Activated gamma-delta T cell (primary cell): ENCODE results near the gene STK24.

ENCODE experiments used
- DNase-seq: peaks from one replicate; lab custom pipeline; 2025; lab: John Stamatoyannopoulos, UW

STK24 gene

DNA sequence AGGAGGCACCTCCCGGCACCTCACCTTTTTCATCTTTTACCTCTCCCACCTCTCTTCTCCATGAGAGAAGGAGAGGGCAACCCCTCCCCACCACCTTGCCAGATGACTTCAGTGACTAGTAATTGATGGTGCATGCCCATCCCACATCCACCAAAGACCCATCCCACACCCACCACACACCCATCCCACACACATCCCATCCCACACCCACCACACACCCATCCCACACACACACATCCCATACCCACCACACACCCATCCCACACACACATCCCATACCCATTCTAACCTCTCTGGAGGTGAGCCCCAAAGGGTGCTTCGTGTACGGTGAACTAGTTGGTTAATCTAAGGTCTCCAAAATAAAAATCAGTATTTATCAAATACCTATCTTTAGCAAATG, 44.7 kb downstream of the STK24 start:
- DNase-seq, result no peak

DNA sequence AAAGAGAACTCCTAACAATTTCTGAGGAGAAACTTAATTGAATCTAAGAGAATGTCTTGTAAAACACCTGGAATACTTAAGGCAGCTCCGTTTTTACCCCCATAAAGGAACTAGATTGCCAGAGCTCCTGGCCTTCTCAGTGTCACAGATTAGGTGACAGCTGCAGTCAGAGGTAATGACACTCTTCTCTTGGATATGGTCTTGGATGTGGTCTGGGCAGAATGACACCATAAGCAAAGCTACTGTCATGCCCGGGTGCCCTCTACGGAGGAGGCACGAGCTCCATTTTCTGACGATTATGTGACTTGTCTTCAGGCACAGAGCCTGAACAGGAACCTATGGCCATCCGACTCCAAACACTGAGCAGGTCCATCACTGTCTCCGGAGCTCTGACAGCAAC, 46.7 kb downstream of the STK24 start:
- no peak for DNase-seq

DNA sequence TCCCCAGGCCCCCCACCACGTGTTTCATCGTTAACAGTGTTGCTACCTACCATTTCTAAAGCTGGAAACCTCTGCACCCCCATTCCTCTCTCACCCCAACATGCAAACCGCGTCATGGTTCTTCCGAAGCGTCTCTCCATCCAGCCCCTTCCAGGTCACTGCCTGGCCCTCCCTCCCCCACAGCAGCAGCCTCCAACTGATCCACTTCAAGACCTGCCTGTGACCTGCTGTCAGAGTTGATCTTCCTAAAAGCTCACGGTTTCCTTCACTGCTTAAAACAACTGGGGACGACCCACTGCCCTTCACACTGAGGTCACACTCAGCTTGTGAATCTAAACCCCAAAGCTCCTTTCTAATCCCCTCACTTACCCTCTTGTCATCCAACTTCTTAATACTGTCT, 47.7 kb downstream of the STK24 start:
- DNase-seq, result no peak

DNA sequence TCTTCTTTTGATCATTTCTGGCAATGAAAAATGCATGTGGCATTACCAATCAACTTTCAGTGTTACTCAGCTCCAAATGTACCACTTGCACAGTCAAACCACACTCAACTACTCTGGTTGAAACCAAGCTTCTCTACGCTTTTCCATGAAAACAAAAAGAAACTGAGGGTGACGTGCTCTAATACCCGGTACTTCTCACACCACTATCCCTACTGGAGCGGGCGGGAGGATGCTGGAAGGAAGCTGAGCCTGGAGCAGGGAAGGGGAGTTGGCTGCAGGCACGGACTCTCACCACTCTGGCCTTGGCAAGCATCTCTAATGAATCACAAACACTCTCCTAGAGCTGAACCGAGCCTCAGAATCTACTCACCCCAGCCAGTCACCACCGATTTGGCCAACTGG, 48.2 kb downstream of the STK24 start:
- DNase-seq, result no peak

DNA sequence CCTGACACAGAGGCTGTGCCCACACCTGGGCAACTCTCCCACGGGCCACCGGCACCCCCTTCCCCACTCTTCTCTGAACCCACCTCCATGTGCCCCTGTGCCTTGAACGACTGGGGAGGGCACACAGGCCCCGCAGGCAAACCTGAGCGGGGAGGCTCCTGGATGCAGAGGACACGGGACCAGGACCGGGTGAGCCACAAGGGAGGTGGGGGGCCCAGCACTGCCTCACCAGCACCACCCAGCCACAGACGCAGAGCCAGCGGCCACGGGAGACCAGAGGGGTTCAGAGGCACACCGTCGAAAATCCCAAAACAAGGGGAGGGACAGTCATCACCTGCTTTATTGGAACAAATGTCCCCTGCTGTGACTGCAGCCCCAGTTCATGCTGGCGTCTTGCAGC, 49.4 kb downstream of the STK24 start:
- DNase-seq, result no peak

DNA sequence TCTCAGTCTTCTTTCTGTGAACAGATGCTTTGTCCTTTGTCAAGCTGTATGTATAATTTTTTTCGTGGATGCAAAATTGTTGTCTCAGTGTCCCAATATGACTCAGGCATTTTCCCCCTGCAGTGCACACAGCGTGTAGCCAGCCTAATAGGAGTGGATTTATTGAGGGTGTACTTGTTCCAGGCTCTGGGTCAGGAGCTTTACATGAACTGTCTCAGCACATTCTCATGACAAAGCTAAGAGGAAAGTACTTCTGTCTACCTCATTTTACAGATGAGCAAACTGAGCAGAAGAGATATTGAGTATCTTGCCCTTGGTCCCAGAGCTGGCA, 50.8 kb downstream of the STK24 start:
- no peak for DNase-seq

DNA sequence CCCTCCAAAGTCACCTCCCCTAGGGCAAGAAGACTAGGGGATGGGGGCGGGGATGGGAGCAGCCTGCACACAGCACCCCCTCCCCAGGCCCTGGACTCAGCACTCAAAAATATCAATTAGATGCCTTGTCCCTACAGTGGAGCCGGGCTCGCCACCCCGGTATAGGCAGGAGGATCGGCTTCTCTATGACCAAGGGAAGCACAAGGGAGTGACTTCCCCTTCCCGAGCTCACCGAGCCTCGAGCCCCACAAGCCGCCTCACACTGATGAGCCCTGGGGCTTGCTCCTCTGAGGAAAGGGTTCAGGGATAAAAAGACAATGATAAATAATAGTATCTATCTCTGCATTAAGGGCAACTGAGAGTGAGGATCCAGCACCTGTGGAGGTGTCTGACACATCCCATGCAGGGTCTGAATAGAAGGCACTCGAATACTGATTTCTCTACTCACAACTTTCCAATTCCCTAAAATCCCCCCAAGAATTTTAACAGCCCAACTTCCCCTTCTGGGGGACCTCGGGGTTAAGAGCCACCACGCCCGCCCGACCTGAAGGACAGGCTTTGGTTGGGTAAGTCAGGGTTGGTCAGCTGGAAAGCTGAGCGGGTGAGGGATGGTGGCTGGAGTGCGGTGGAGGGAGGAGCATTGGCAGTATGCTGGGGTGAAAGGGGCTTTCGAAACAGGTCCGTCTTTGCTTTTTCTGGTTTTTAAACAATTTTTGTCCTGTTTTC, 51.3 kb downstream of the STK24 start:
- DNase-seq, result no peak

DNA sequence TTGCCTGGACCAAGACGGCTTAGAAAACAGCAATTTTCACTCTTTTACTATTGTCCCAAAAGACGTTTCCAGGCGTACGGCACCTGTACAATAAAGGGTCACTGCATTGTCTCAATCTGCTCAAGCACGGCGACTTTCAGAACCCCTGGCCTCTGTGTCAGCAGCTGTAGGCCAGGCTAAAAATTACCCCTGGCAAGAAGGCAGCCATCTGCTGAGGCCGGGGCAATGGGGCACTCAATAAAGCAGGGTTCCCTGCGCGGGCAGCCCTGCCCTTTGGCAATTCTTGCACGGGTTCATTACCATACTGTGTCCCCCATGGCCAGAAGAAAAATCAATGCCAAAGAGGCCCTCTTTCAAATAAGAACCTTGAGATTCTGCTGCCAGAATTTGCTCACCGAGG, 52.1 kb downstream of the STK24 start:
- DNase-seq, result no peak

DNA sequence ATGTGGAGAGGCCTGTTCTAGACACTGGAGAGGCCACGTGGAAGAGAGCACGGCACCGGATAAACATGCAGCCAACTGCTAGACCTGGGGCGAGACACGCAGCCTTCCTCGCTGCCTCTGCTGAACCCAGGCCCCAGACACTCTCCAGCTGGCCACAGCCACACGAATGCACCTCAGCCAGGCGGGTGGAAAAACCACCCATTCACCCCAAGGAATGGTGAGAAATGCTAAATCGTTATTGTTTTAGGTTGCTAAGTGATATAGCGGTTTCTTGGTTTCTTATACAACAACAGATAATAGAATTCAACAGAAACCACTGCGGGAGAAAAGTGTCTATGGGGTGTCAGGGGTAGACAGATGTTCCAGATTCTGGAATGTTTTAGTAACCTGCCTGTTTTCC, 52.5 kb downstream of the STK24 start:
- no peak for DNase-seq

DNA sequence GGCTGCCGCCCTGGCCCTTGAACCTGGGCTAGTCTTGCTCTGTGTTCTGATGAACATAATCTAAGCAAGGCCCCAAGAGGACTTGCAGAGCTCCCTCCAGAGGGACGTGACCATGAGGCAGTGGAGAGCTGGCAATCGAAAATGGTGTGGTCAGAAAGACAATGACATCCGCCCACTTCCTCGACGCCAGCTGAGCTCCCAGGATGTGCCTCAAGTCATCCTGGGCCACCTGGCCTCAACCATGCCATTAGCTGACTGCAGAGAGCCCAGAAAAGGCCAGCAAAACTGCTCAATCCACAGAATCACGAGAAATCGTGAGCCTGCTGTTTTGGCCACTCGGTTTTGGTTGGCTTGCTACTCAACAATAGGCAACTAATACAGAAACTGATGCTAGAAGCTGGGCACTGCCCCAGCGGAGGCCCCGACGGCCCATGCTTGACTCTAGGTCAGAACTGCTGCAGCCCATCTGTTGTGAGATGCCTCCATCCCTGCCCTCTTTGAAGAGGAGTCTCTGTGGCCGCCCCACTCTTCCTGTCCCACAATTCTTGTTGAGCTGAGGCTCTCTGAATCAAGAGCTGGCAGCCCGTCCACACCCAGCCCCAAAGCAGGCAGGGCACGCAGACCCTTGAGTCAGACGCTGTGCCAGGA, 53.3 kb downstream of the STK24 start:
- DNase-seq, result no peak

DNA sequence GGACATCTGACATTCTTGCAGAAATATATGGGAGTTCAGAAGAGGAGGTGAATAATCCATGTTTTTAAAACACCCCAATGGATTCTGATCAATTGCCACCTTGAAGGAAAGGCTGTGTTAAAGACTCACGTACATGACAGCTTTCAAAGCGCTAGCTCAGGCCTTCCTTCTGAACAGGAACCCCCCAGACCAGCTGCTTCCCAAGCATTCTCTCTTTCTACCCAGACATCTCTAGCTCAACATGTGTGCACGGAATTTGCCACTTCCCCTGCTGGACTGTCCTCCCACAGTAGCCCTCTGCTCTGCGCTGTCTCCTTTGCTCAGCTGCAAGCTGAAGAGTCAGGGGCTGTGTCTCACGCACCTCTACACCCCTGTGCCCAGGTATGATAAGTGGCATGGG, 54.5 kb downstream of the STK24 start:
- no peak for DNase-seq

DNA sequence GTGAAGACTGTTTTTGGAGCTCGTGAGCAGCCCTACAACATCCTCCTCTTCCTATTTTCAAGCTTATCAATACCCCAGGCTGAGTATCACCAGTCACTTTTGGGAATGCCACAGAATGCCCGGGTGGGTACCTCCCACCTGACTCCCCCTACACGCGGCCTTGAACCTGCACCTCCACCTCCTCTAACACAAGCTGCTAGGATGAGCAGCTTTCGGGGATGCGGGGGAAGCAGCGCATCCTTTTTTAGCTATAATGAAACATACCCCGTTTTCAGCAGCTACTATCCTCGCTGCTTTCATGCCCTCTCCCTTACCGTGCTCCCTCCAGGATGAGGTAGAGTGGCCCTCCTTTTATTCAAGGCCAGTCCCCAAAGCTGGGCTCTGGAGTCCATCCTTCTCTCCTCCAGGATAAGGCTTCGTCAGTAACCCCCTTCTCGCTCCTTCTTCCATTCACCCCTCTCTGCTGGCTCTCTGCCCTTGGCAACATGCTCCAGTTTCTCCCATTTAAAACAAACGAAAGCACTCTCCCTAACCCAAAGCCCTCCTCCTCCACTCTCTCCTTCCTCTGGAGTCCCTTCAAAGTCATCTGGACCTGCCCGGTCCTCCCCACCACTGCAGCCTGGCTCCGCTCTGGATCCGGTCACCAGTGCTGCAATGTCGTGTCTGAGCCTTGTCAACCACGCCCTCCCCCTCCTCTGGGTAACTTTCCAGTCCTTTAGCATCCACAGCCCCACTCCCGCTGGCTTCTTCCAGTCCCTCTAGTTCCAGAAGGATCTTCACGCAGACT, 55.3 kb downstream of the STK24 start:
- DNase-seq, result no peak

DNA sequence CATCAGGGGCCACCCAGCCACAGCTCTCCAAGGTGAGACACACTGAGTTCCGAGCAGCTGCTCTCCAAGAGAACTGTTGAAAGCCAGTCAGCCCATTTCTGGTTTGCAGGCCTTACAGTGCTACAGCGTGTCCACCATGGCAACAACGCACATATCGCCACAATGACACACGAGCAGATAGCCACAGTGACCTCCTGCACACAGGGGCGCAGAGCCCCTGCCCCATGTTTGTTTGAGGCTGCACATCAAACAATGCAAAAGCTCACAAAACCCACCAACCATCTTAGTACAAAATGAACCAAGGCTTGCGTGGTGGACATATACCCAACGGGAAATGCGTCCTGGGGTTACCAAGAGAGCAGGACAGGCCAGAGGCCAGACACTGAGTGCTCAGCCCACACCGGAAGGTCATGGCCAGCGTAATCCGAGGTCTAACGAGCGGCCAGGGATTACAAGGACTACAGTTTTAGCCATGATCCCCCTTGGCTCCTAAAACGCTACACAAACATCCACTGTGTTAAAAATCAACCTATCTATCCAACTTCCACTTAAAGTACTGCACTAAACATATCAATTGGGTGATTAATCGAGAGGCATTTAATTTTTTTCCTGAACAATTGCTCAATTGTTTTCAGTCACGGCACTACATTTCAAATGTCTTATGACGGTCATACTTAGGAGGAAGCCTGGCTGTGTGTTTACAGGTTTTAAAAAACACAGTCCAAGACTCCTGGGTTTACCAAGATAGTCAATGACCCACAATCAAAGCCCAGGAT, 56.0 kb downstream of the STK24 start:
- no peak for DNase-seq

DNA sequence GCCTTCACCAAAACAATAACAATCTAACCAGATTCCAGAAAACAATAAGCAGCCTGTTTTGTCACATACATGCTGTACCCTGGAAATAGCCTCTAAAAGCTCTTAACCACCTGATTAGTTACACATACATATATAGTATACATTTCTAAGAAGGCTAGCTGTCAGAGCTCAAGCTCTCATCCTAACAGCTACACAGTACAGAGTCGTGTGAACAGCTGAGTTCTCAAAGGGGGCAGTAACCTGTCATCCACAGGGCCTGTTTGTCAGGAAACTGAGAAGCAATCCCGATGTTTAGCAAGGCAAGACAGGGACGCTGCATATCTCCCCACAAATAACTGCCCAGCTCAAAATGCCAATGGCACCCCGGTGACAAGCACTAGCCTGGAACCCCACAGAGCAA, 56.9 kb downstream of the STK24 start:
- no peak for DNase-seq

DNA sequence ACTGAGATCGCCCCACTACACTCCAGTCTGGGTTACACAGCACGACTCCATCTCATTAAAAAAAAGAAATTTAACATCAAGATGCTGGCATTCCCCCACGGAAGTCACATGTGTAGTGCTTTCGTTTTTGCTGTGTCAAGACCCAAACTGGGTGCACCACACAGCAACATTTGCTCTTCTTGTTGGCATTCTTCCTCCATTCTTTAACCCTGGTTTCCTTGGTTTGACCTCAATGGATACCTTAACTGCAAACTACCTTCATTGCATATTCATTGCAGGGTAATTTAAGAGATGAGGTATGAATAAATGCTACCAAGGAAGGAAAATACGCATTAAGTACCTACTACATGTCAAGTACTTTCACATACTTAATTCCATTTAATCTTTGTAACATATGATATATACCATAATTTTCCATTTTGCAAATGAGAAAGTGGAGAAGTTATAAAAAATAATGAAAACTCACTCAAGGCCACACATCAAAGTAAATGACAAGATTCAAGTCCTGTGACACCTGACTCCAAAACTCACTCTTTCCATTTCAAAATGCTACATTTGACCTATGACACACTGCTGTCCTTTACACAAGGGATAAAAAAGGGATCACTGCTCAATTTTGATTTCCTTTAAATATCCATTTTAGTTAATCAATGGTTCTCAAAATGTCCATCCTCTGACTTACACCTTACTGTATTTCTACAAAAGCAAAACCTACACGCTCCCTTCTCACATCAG, 59.2 kb downstream of the STK24 start:
- no peak for DNase-seq

DNA sequence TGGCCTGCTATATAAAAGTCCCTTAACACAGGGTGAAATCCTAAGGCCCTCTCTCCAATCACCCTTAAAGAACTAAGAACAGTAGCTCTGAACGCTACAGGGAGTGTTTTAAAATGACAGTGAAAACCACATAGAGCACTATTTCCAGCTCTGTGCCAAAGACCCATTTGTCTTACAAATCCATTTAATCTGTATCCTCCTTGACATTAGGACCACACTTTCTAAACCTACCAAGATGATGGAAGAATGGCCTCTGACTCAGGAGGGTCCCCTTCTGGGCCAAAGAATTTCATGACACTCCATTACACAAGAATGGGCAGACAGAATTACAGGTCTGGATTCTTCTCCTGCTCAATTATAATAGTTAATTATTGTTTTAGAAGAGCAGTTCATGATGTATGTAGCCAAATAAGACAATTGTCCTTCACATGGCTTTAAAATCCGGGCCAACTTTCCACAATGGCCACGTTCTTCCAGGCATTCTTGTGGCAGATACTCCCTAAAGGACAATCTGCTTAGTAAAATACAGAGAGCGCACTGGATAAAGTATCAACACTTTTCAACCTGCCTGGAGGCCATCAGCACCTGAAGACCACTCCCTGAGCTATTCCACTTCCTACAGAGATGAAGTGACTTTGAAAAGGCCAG, 61.0 kb downstream of the STK24 start:
- DNase-seq, result no peak

DNA sequence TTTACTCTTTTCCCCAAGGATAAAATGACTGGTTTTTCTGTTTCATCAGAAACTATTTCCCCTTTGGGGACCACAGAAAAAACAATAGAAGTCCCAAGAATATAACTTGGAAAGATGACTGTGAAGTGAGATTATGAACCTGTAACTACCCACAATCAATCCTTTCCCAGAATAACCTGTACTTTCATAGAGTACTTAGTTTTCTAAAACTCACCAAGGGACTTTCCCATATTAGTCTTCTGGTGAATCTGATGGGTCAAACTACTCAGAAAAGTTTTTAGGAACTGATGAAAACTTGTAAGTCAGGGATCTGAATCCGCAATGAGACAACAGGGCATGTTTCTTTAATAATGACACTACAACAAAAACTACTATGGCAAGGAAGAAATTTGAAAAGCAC, 62.6 kb downstream of the STK24 start:
- no peak for DNase-seq

DNA sequence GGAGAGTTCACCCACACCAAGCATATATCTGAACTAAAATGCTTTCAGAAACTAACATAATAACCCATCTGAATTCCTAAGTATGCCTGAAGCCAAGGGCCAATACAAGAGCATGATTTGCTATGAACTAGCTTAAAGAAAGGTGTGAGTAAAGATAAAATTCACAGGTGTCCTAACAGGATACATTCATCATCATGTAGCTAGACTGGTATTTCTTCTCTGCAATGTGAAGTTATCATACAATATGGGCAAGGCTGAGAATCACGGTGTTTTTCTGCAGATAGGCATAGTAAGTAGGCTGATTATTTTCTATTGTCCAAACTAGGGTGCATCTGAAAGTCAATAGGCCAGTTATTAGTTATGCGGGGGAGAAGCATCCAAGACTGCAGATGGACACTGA, 63.1 kb downstream of the STK24 start:
- no peak for DNase-seq

DNA sequence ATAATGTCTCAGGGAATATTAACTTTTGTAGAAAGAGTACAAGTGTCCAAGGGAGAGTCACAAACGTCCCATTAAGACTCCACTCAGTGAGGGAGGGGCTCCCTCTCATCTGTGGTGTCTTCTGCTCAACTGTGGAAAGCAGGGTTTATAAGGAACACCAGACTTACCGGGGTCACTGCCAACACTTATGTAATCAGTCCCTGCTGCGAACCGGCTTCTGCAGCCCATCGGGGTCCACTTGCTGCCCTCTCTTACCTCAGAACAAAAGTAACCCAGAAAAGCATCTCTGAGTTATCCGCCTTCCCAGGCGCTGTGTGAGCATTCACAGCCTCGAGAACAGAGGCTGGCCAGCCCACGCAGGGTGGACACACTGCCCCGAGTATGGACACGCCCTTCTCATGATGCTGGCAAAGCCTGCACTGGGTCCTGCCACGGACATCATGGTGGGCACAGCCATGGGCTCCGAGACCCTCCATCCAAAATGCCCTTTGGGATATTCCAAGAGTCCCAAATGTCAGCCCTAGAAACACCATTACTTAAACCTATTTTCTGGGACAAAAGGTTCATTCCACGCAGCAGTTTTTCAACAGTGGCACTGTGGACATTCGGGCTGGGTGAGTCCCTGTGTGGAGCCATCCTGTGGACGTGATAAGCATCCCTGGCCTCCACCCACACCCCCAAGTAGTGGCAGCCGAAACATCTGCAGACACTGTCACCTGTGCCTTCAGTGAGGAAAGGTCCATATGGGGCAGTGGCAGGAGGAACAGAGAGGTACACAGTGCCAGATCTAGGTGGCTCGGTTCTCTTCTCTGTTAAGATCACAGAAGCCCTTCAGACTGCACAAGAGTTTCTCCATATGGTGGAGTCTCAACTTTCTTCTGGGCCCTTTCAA, 63.9 kb downstream of the STK24 start:
- no peak for DNase-seq

DNA sequence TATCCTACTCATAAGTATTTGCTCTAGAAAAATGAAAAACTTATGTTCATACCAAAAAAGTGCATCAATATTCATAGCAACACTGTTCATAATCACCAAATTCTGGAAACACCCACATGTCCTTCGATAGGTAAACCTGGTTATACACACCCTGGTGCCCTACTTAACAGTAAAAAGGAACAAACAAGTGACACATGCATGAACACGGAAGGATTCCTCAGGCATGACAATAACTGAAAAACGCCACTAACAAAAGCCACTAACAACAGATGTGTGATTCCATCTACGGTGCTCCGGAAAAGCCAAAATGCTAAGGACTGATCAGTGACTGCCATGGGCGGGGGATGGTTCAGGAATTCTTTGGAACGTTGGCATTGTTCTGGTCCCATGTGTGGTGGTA, 65.5 kb downstream of the STK24 start:
- no peak for DNase-seq
